SK-MEL-5 (cell line): ENCODE data around the gene CPE. TPM values are rescaled to one million over a fixed set of nuclear protein-coding genes. Genes with fewer than 3 reads are reported as not detected.
A peak's percentile ranks its signal among the peaks of the same experiment; 100 is the strongest.
"Not testable (repeated sequence)": the region's sequence is repeated elsewhere in the genome, so short reads cannot be mapped to it uniquely, and the experiment has no call there.

Experiments used
- DNase-seq: peaks from one replicate; pipeline ENCODE4 v3.0.0-alpha.2; 2016; ENCODE audit warnings: low read depth, low spot score
- in situ Hi-C: cut with HindIII; loops from 2 replicates; pipeline ENCODE4 v1.10.0; 2016; ENCODE audit warnings: low sequenced_read_pairs, high pct_unique_total_duplicates, low pct_unique_long_range_greater_than_20kb
- total RNA-seq: library from RNA; depleted of rRNA; stranded (reverse); fragments of >200 nt; shearing (Covaris generic); gene quantifications from 2 replicates; pipeline ENCODE4 v1.2.3, GENCODE V29; 2014

The CPE gene
- total RNA-seq, 1 experiment from 2014 or later = 0.29 TPM

GRCh38 chr4:165439344-165439743, 60.5 kb downstream of the CPE start:
- in situ Hi-C loops = no loop called here

GRCh38 chr4:165439981-165440380, 61.2 kb downstream of the CPE start:
- DNase-seq = no peak
- in situ Hi-C loops = no loop called here

More at GRCh38 chr4:165439344-165439743, 60.5 kb downstream of the CPE start:
- DNase-seq = no peak

GRCh38 chr4:165440415-165441158, 61.8 kb downstream of the CPE start:
- in situ Hi-C loops = no loop called here
- DNase-seq = no peak

GRCh38 chr4:165443276-165443675, 64.5 kb downstream of the CPE start:
- DNase-seq = no peak
- in situ Hi-C loops = no loop called here

- in situ Hi-C loops = no loop called here
- no peak for DNase-seq
Observed at GRCh38 chr4:165448700-165449099, 69.9 kb downstream of the CPE start.

GRCh38 chr4:165449333-165449732, 70.5 kb downstream of the CPE start:
- in situ Hi-C loops = no loop called here
- DNase-seq = no peak

GRCh38 chr4:165450871-165451270, 72.1 kb downstream of the CPE start:
- in situ Hi-C loops = no loop called here
- no peak for DNase-seq

GRCh38 chr4:165453140-165453539, 74.3 kb downstream of the CPE start:
- DNase-seq, in situ Hi-C loops: not testable (repeated sequence)

- in situ Hi-C loops = no loop called here
- DNase-seq = no peak
Observed at GRCh38 chr4:165454426-165454825, 75.6 kb downstream of the CPE start.

GRCh38 chr4:165457793-165458192, 79.0 kb downstream of the CPE start:
- DNase-seq = no peak
- in situ Hi-C loops = no loop called here

GRCh38 chr4:165458471-165458870, 79.7 kb downstream of the CPE start:
- in situ Hi-C loops = no loop called here
- no peak for DNase-seq

- in situ Hi-C loops = loop anchor here (10.0 kb wide), 1 partner anchor 326 kb away; no protein-coding TSS in a partner anchor
- DNase-seq = no peak
Observed at GRCh38 chr4:165461159-165461821, 82.5 kb downstream of the CPE start.

GRCh38 chr4:165462009-165462408, 83.2 kb downstream of the CPE start:
- in situ Hi-C loops = loop anchor here (10.0 kb wide), 1 partner anchor 327 kb away; no protein-coding TSS in a partner anchor
- DNase-seq = no peak

GRCh38 chr4:165464376-165464775, 85.6 kb downstream of the CPE start:
- in situ Hi-C loops = loop anchor here (10.0 kb wide), 1 partner anchor 330 kb away; no protein-coding TSS in a partner anchor
- no peak for DNase-seq

- in situ Hi-C loops = loop anchor here (10.0 kb wide), 1 partner anchor 330 kb away; no protein-coding TSS in a partner anchor
Observed at GRCh38 chr4:165464813-165465381, 86.1 kb downstream of the CPE start.

GRCh38 chr4:165470009-165470408, 91.2 kb downstream of the CPE start:
- in situ Hi-C loops = no loop called here
- DNase-seq = no peak

More at GRCh38 chr4:165464813-165465381, 86.1 kb downstream of the CPE start:
- peak; percentile 51 for DNase-seq

GRCh38 chr4:165472943-165473676, 94.3 kb downstream of the CPE start:
- in situ Hi-C loops = no loop called here
- DNase-seq = no peak
